BLaER1 treated with 17β-estradiol and CSF1 and Interleukin-3, amounts not matched to agents 10 nM and 100 nM (cell line): ENCODE results near the gene HTR5A.

Experiments
- H3K27ac ChIP-seq, 11 experiments: shearing (Covaris generic); formaldehyde crosslinking; 2 replicates each; pipeline ENCODE4 v1.8.1; 2022
- H3K27me3 ChIP-seq, 11 experiments: shearing (Covaris generic); formaldehyde crosslinking; 2 replicates each; pipeline ENCODE4 v1.8.1; 2022
- H3K36me3 ChIP-seq, 11 experiments: shearing (Covaris generic); formaldehyde crosslinking; 2 replicates each; pipeline ENCODE4 v1.8.1; 2022
- H3K4me1 ChIP-seq, 10 experiments: shearing (Covaris generic); formaldehyde crosslinking; 2 replicates each; pipeline ENCODE4 v1.8.1; 2022
- H3K4me2 ChIP-seq, 11 experiments: shearing (Covaris generic); formaldehyde crosslinking; 2 replicates each; pipeline ENCODE4 v1.8.1; 2022
- H3K4me3 ChIP-seq, 10 experiments: shearing (Covaris generic); formaldehyde crosslinking; 2 replicates each; pipeline ENCODE4 v1.8.1; 2022
- H3K9ac ChIP-seq, 11 experiments: shearing (Covaris generic); formaldehyde crosslinking; 2 replicates each; pipeline ENCODE4 v1.8.1; 2022
- H3K9me3 ChIP-seq, 11 experiments: shearing (Covaris generic); formaldehyde crosslinking; replicated peaks in 1 of 11; 2 replicates each; pipeline ENCODE4 v1.8.1; 2022
- H4K20me1 ChIP-seq, 11 experiments: shearing (Covaris generic); formaldehyde crosslinking; 2 replicates each; pipeline ENCODE4 v1.8.1; 2022
- Cebpa-rat ChIP-seq, 11 experiments: shearing (Covaris generic); IDR thresholded peaks; 2 replicates each; pipeline ENCODE4 v1.8.1; 2022

HTR5A gene

DNA sequence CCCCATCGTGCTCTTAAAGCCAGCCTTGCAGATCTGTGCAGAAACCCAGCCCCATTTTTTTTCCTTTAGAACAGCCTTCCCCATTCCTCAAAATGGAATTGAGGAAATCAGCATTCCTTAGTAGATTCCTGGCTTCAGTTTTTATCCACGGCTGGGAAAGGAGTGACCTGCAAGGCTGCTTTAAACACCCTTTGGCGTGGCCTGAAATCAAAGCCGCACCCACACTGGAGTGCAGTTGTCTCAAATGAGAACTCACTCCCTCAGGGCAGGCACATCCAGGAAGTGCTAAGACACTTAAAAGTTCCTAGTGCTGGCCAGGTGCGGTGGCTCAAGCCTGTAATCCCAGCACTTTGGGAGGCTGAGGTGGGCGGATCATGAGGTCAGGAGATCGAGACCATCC, 34.8 kb downstream of the HTR5A start:
- TF ChIP-seq Cebpa-rat (IDR thresholded peaks at IDR 0.05) = no peak
- Histone ChIP-seq H4K20me1 (no peaks in the 10 kb centered on the region), H3K9ac (no peak overlapping the region), H3K36me3 (no peaks in the 10 kb centered on the region), H3K4me2 (peak overlapping the region in 5 of 11 experiments; percentile 6 to 55 (median 48); a peak in 7 of 22 replicates), H3K9me3 (no peaks in the 10 kb centered on the region), H3K27me3 (no peaks in the 10 kb centered on the region), H3K27ac (no peak overlapping the region), H3K4me3 (no peak overlapping the region), H3K4me1 (peaks cover 0 to 67% (median 52%) of the 10 kb centered on the region in 10 experiments; a peak in 16 of 20 replicates)

- Histone ChIP-seq H3K36me3 (no peaks in the 10 kb centered on the region), H3K9ac (no peak overlapping the region), H3K4me2 (peak overlapping the region in 6 of 11 experiments; percentile 68 to 90 (median 82); a peak in 10 of 22 replicates), H3K9me3 (no peaks in the 10 kb centered on the region), H4K20me1 (no peaks in the 10 kb centered on the region), H3K4me3 (no peak overlapping the region), H3K27ac (no peak overlapping the region), H3K4me1 (peaks cover 0 to 81% (median 66%) of the 10 kb centered on the region in 10 experiments; a peak in 16 of 20 replicates), H3K27me3 (no peaks in the 10 kb centered on the region)
- no peak for TF ChIP-seq Cebpa-rat (IDR thresholded peaks at IDR 0.05)
These were observed 36.2 kb downstream of the HTR5A start for GRCh38 chr7:155106356-155106755.

- H4K20me1 ChIP-seq = no peaks in the 10 kb centered on the region
- TF ChIP-seq Cebpa-rat (IDR thresholded peaks at IDR 0.05) = no peak
- H3K4me2 ChIP-seq = peak overlapping the region in 8 of 11 experiments; percentile 56 to 90 (median 77); a peak in 14 of 22 replicates
- no peaks in the 10 kb centered on the region for H3K27me3 ChIP-seq
- no peaks in the 10 kb centered on the region for H3K9me3 ChIP-seq
- H3K4me3 ChIP-seq = no peak overlapping the region
- no peaks in the 10 kb centered on the region for H3K36me3 ChIP-seq
- H3K27ac ChIP-seq = no peak overlapping the region
- peaks cover 0 to 87% (median 67%) of the 10 kb centered on the region in 10 experiments; a peak in 16 of 20 replicates for H3K4me1 ChIP-seq
- no peak overlapping the region for H3K9ac ChIP-seq
These were observed 37.0 kb downstream of the HTR5A start for GRCh38 chr7:155107126-155107525.

DNA sequence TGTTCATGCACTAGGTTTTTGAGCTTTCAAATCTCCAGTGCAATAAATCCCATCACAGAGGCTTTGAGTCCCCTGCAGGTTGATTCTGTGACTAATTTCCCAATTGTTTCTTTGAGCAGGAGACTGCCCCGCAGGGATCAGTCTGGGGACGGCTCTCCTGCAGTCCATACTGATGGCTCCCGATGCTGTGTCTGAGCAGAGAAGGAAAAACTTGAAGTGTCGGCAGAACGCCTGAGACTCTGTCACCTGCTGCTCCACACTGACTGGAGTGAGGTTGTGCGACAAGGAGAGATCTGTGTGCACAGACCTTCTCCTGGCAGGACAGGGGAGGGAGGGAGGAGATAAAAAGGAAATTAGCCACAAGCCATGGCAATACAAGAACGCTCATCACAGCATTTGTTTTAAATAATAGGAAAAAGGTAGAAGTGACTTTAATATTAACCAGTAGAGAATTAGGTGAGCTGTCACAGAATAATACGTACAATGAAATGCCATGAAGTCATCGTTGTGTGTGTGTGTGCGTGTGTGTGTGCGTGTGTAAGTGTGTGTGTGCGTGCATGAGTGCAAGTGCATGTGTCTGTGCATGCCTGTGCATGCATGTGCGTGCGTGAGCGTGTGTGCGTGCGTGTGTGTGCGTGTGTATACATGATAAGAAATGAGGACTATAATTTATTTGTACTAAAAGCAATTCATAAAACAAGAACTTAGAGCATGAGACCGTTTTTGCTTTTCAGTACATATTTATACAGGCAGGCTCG, 38.2 kb downstream of the HTR5A start:
- Histone ChIP-seq H3K36me3 (no peaks in the 10 kb centered on the region), H3K27ac (no peak overlapping the region), H3K4me3 (no peak overlapping the region), H4K20me1 (no peaks in the 10 kb centered on the region), H3K9me3 (no peaks in the 10 kb centered on the region), H3K4me2 (peak overlapping the region in 9 of 11 experiments; percentile 49 to 90 (median 72); a peak in 18 of 22 replicates), H3K9ac (no peak overlapping the region), H3K4me1 (peaks cover 0 to 79% (median 64%) of the 10 kb centered on the region in 10 experiments; a peak in 16 of 20 replicates), H3K27me3 (no peaks in the 10 kb centered on the region)
- TF ChIP-seq Cebpa-rat (IDR thresholded peaks at IDR 0.05) = no peak

GRCh38 chr7:155109121-155109520, 39.0 kb downstream of the HTR5A start:
- H3K27me3 ChIP-seq = no peaks in the 10 kb centered on the region
- no peak for TF ChIP-seq Cebpa-rat (IDR thresholded peaks at IDR 0.05)

DNA sequence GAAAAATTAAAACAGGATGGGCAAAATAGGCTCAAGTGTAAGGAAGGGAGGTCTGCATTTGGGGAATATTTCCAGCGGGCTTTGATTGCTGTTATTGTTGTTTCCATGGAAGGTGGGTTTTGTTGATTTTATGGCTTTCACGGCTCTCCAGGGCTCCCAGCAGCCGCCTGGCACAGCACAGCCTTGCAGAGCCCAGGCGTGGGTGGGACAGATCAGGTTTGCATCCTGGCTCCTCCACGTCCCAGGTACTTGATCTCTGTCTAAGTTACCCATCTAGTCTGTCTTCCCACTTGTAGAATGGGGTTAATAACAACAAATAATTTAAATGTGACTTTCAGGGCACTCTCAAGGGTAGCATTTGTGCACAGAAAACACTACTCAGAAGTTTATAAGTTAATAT, 45.2 kb downstream of the HTR5A start:
- TF ChIP-seq Cebpa-rat (IDR thresholded peaks at IDR 0.05) = no peak
- peaks cover 6 to 22% (median 15%) of the 10 kb centered on the region in 11 experiments; a peak in 21 of 22 replicates for H3K9me3 ChIP-seq
- no peaks in the 10 kb centered on the region for H3K27me3 ChIP-seq
- H3K9ac ChIP-seq = no peak overlapping the region
- H3K4me1 ChIP-seq = peaks cover 0 to 27% (median 15%) of the 10 kb centered on the region in 10 experiments; a peak in 13 of 20 replicates
- H3K4me2 ChIP-seq = no peak overlapping the region
- no peak overlapping the region for H3K4me3 ChIP-seq
- H3K36me3 ChIP-seq = no peaks in the 10 kb centered on the region
- no peaks in the 10 kb centered on the region for H4K20me1 ChIP-seq
- no peak overlapping the region for H3K27ac ChIP-seq

More at GRCh38 chr7:155109121-155109520, 39.0 kb downstream of the HTR5A start:
- Histone ChIP-seq H4K20me1 (no peaks in the 10 kb centered on the region), H3K9ac (no peak overlapping the region), H3K4me1 (peaks cover 0 to 76% (median 56%) of the 10 kb centered on the region in 10 experiments; a peak in 16 of 20 replicates), H3K9me3 (no peaks in the 10 kb centered on the region), H3K27ac (no peak overlapping the region), H3K36me3 (no peaks in the 10 kb centered on the region), H3K4me3 (peak overlapping the region in 1 of 10 experiments; percentile 20; a peak in 1 of 20 replicates), H3K4me2 (peak overlapping the region in 9 of 11 experiments; percentile 49 to 90 (median 72); a peak in 18 of 22 replicates)

DNA sequence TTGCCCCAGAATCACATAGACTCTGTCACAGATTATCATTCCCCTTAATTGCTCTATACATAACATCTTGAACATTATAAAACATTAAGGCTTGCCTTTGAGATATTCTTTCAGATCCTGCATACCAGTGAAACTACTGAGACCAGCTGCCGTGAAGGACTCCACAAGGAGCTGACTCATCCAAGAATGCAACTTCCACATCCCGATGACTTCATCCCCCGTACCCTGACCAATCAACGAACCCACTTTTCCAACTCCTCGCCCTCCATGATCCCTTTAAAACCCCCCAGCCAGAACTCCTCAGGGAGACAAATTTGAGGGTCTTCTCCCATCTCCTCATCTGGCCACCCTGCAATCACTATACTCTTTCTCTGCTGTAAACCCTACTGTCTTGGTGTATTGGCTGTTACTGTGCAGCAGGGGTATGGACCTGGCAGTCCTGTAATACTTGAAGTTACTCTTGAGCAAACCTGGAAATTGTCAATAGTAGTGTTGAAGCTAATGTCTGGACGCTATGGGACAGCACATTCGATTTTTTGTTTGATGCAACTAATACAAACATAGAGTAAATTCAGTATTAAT, 49.8 kb downstream of the HTR5A start:
- H3K36me3 ChIP-seq = no peaks in the 10 kb centered on the region
- H3K27ac ChIP-seq = no peak overlapping the region
- no peaks in the 10 kb centered on the region for H4K20me1 ChIP-seq
- TF ChIP-seq Cebpa-rat (IDR thresholded peaks at IDR 0.05) = no peak
- no peak overlapping the region for H3K9ac ChIP-seq
- no peak overlapping the region for H3K4me3 ChIP-seq
- peaks cover 13 to 32% (median 25%) of the 10 kb centered on the region in 11 experiments; a peak in 21 of 22 replicates for H3K9me3 ChIP-seq
- H3K27me3 ChIP-seq = no peaks in the 10 kb centered on the region
- H3K4me1 ChIP-seq = no peaks in the 10 kb centered on the region
- H3K4me2 ChIP-seq = no peak overlapping the region

DNA sequence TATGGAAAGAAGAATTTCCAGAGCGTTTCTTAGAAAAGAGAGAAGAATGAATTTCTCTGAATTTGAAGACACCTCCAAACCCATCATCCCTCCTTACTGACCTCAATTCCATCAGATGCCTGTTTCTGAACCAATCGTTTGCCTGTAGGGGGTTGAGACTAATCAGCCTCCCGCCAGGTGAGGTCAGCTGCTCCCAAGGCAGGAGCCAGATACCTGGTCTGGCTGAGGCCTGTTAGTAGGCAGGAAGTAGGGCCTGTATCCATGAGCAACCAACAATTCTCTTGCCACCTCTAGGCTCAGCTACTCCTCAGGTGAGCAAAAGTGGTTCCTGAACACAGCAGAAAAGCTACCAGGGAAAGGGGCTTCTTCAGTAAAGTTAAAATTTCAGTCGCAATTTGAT, 50.3 kb downstream of the HTR5A start:
- peaks cover 13 to 29% (median 21%) of the 10 kb centered on the region in 11 experiments; a peak in 21 of 22 replicates for H3K9me3 ChIP-seq
- no peaks in the 10 kb centered on the region for H3K4me1 ChIP-seq
- no peaks in the 10 kb centered on the region for H3K27me3 ChIP-seq
- no peak overlapping the region for H3K27ac ChIP-seq
- TF ChIP-seq Cebpa-rat (IDR thresholded peaks at IDR 0.05) = no peak
- H3K4me2 ChIP-seq = no peak overlapping the region
- H4K20me1 ChIP-seq = no peaks in the 10 kb centered on the region
- H3K9ac ChIP-seq = no peak overlapping the region
- H3K36me3 ChIP-seq = no peaks in the 10 kb centered on the region
- no peak overlapping the region for H3K4me3 ChIP-seq

DNA sequence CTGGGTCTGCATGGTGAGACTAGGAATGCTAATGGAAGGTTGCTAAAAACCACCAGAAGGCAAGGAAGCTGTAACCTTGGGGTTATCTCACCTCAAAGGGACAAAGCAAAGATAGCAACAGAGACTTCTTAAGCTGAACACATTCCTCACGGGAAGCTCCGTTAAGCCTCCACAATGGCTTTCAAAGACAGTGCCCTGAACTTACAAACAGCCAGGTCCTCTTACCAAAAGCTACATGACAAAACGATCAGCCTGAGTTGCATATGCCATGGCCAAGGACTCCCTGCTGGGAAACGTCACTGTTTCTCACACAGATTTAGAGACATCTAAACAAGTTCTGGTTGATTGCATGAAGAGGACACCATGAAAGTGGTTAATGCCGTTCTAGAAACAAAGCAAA, 52.7 kb downstream of the HTR5A start:
- Histone ChIP-seq H3K27ac (no peak overlapping the region), H3K4me2 (no peak overlapping the region), H3K9me3 (peaks cover 12 to 27% (median 18%) of the 10 kb centered on the region in 11 experiments; a peak in 21 of 22 replicates), H3K9ac (no peak overlapping the region), H3K36me3 (no peaks in the 10 kb centered on the region), H3K4me3 (no peak overlapping the region), H4K20me1 (no peaks in the 10 kb centered on the region), H3K27me3 (no peaks in the 10 kb centered on the region), H3K4me1 (no peaks in the 10 kb centered on the region)
- no peak for TF ChIP-seq Cebpa-rat (IDR thresholded peaks at IDR 0.05)
